GM12878 (cell line): ENCODE results near the gene TECR. TPM values are rescaled to one million over a fixed set of nuclear protein-coding genes. Genes with fewer than 3 reads are reported as not detected.

Experiments used
- ATAC-seq: fragments of 200-7000 bp; cut with Tn5 transposase; 3 replicates; pipeline ENCODE4 v1.9.1; 2020; ENCODE audit warnings: mild to moderate bottlenecking, moderate library complexity
- BruUV-seq: library from RNA; stranded (reverse); fragments of 400-500 nt; replicated peaks from 2 replicates; lab custom pipeline; 2021; lab: Mats Ljungman, UMichigan
- CTCF ChIA-PET: fragments of 300-600 bp; sonication (Branson Sonifier 250); formaldehyde crosslinking; extraction: SDS; loops from one replicate; lab custom pipeline; 2021; ENCODE audit warnings: inconsistent platforms; lab: Yijun Ruan, JAX
- POLR2A ChIA-PET: fragments of 350-600 bp; formaldehyde crosslinking; extraction: SDS; loops from one replicate; lab custom pipeline; 2021; ENCODE audit warnings: inconsistent platforms; lab: Charles Lee
- RAD21 ChIA-PET: fragments of 300-600 bp; sonication (Branson Sonifier 250); formaldehyde crosslinking; loops from one replicate; lab custom pipeline; 2023; ENCODE audit warnings: antibody characterized with exemption; ENCODE audit not compliant: unreplicated experiment; lab: Charles Lee
- SMC1A ChIA-PET: fragments of 300-600 bp; sonication (Branson Sonifier 250); formaldehyde crosslinking; loops from one replicate; lab custom pipeline; 2023; ENCODE audit not compliant: unreplicated experiment, uncharacterized antibody; lab: Charles Lee
- DNase-seq: peaks from one replicate; pipeline ENCODE4 v3.0.0-alpha.2; 2011; ENCODE audit warnings: low read depth, low spot score
- FAIRE-seq: peaks from 3 replicates; lab custom pipeline; 2011; peaks lifted over from hg19 to GRCh38; lab: Jason Lieb, UNC
- H2AFZ ChIP-seq: 2 replicates; pipeline ENCODE4 v1.6.0; 2011; ENCODE audit warnings: low read depth, low read length, control low read depth; ENCODE audit not compliant: control insufficient read depth
- H3K27ac ChIP-seq: 2 replicates; pipeline ENCODE4 v1.5.1; 2011; ENCODE audit warnings: control low read depth; ENCODE audit not compliant: control insufficient read depth, insufficient read depth
- H3K27me3 ChIP-seq, 2 experiments: replicated peaks in 1 of 2; 2 replicates each; pipeline versions ENCODE4 v1.6.0 to v1.6.1; 2011; ENCODE audit warnings: low read length in 1 of 2; ENCODE audit not compliant: control insufficient read depth in 2 of 2, insufficient read depth in 2 of 2
- H3K36me3 ChIP-seq, 2 experiments: 2 replicates each; pipeline ENCODE4 v1.5.1; 2011; ENCODE audit warnings: low read length in 1 of 2; ENCODE audit not compliant: control insufficient read depth in 2 of 2, insufficient read depth in 2 of 2
- H3K4me1 ChIP-seq: 2 replicates; pipeline ENCODE4 v1.6.1; 2011; ENCODE audit warnings: mild to moderate bottlenecking, low read length, moderate library complexity, mixed read lengths; ENCODE audit not compliant: control insufficient read depth, insufficient read depth
- H3K4me2 ChIP-seq: 2 replicates; pipeline ENCODE4 v1.6.0; 2011; ENCODE audit warnings: control low read depth; ENCODE audit not compliant: control insufficient read depth, insufficient read depth
- H3K4me3 ChIP-seq: fragments of 200-600 bp; sonication (generic); 2 replicates; pipeline ENCODE4 v1.5.1; 2016
- H3K79me2 ChIP-seq: 2 replicates; pipeline ENCODE4 v1.6.0; 2011; ENCODE audit warnings: low read length; ENCODE audit not compliant: control insufficient read depth, insufficient read depth
- H3K9ac ChIP-seq: 2 replicates; pipeline ENCODE4 v1.8.0; 2011; ENCODE audit warnings: low read length, control low read depth, mixed read lengths; ENCODE audit not compliant: control insufficient read depth, insufficient read depth
- H3K9me3 ChIP-seq: replicated peaks from 3 replicates; pipeline ENCODE4 v1.5.1; 2011; ENCODE audit warnings: mild to moderate bottlenecking, low read length; ENCODE audit not compliant: control insufficient read depth, insufficient read depth
- H4K20me1 ChIP-seq: 2 replicates; pipeline ENCODE4 v1.6.0; 2011; ENCODE audit not compliant: control insufficient read depth, insufficient read depth
- CBX3 ChIP-seq: fragments of 200-600 bp; sonication (generic); IDR thresholded peaks from 2 replicates; pipeline ENCODE4 v1.6.1; 2016; ENCODE audit warnings: low read depth, borderline replicate concordance
- CHD2 ChIP-seq: IDR thresholded peaks from 2 replicates; pipeline ENCODE4 v1.6.1; 2011; ENCODE audit warnings: low read depth, low read length, improper control_type of control experiment, borderline replicate concordance
- EP300 ChIP-seq, 2 experiments: fragments of 150-350 bp in 1 of 2; IDR thresholded peaks; 2 replicates each; pipeline ENCODE4 v1.6.1; 2011 to 2012; ENCODE audit warnings: low read depth in 2 of 2, low read length in 2 of 2, borderline replicate concordance in 1 of 2, improper control_type of control experiment in 1 of 2, inconsistent platforms in 1 of 2; ENCODE audit not compliant: control insufficient read depth in 1 of 2
- HCFC1 ChIP-seq: fragments of 150-350 bp; IDR thresholded peaks from 2 replicates; pipeline ENCODE4 v1.6.1; 2014; ENCODE audit warnings: low read length
- HDGF ChIP-seq: fragments of 450-650 bp; IDR thresholded peaks from 2 replicates; pipeline ENCODE4 v1.6.1; 2016; ENCODE audit warnings: antibody characterized with exemption
- IKZF1 ChIP-seq: fragments of 450-650 bp; conservative IDR thresholded peaks from 2 replicates; pipeline ENCODE4 v1.6.1; 2017; ENCODE audit warnings: antibody characterized with exemption, mild to moderate bottlenecking
- MLLT1 ChIP-seq: fragments of 450-650 bp; IDR thresholded peaks from 2 replicates; pipeline ENCODE4 v1.6.1; 2016; ENCODE audit warnings: mild to moderate bottlenecking
- MXI1 ChIP-seq: fragments of 150-350 bp; IDR thresholded peaks from 2 replicates; pipeline ENCODE4 v1.6.1; 2011; ENCODE audit warnings: low read depth, mild to moderate bottlenecking, inconsistent platforms, low read length, improper control_type of control experiment
- NR2F1 ChIP-seq: fragments of 450-650 bp; conservative IDR thresholded peaks from 2 replicates; pipeline ENCODE4 v1.6.1; 2017; ENCODE audit warnings: mild to moderate bottlenecking
- SMC3 ChIP-seq: IDR thresholded peaks from 2 replicates; pipeline ENCODE4 v1.6.1; 2011; ENCODE audit warnings: low read length, improper control_type of control experiment, borderline replicate concordance
- ZNF207 ChIP-seq: fragments of 450-650 bp; IDR thresholded peaks from 2 replicates; pipeline ENCODE4 v1.6.1; 2014; ENCODE audit warnings: antibody characterized with exemption, mild to moderate bottlenecking, borderline replicate concordance
- WGBS: methylation state at CpG from one replicate; pipeline ENCODE4 v1.1.6; 2016; ENCODE audit warnings: low lambda C conversion rate; ENCODE audit not compliant: insufficient replicate concordance, insufficient coverage; ENCODE audit errors: missing lambda C conversion rate; 5-methylcytosine and 5-hydroxymethylcytosine counted together
- in situ Hi-C: fragments of 300-500 bp; cut with MboI; formaldehyde crosslinking; loops from 9 replicates; pipeline ENCODE4 v1.14.3; 2018; ENCODE audit warnings: mixed read lengths
- intact Hi-C: fragments of 100-400 bp; cut with micrococcal nuclease; formaldehyde crosslinking; loops from one replicate; pipeline ENCODE4 v1.14.2; 2022; ENCODE audit not compliant: unreplicated experiment
- polyA plus RNA-seq, 11 experiments: library from polyadenylated mRNA; depleted of rRNA in 4 of 11; unstranded in 6 of 11; stranded (reverse) in 5 of 11; fragments of >200 nt; fragmentation: Nextera tagmentation in 4 of 11; fragmentation: Illumina TruSeq in 1 of 11; extraction: Ambion mirVana in 4 of 11; extraction: Trizol in 1 of 11; gene quantifications; 1 replicate in 1 of 11; 2 replicates in 10 of 11; pipeline versions ENCODE4 v1.2.1 to v1.2.3, GENCODE V29; 2011 to 2016; ENCODE audit warnings: inconsistent platforms in 2 of 11, missing spikeins in 2 of 11, low read depth in 1 of 11
- total RNA-seq, 4 experiments: library from RNA; depleted of rRNA in 3 of 4; stranded (reverse); fragments of >200 nt in 3 of 4; fragmentation: Illumina TruSeq in 1 of 4; extraction: Trizol in 1 of 4; gene quantifications; 2 replicates each; pipeline versions ENCODE4 v1.2.1 to v1.2.3, GENCODE V29; 2013 to 2021

Gene TECR
- total and polyA plus RNA-seq, 10 of the 15 experiments (the other 5 are each of a cell fraction or from before 2014, with no cell fraction given): 9.6 to 157 (median 64.2) TPM

GRCh38 chr19:14530005-14530348 lies 583 bp downstream of the TECR start:
- intact Hi-C loops: no loop called here
- SMC1A ChIA-PET: interaction anchor here (1.0 kb wide), 1 partner anchor 27 kb away, joined by 3 read pairs; no protein-coding TSS in a partner anchor
- peak overlapping the region; percentile 79 for H3K4me3 ChIP-seq
- DNase-seq: no peak
- POLR2A ChIA-PET: interaction anchor here (1.3 to 2.1 kb wide), 2 partner anchors 10 to 12 kb away, joined by 3 to 12 read pairs; partner anchors contain the start of gene DNAJB1
- WGBS: 0% methylated on average over 18 of the region's 18 CpGs
- peaks cover 0 to 5% of the 10 kb centered on the region in 2 experiments; a peak in 1 of 4 replicates for H3K36me3 ChIP-seq
- H2AFZ ChIP-seq: peak overlapping the region; percentile 99
- RAD21 ChIA-PET: no interaction called here
- H4K20me1 ChIP-seq: no peaks in the 10 kb centered on the region
- no peak for FAIRE-seq
- TF ChIP-seq HCFC1: 0 out of 2 replicates have a peak, but pooled peaks have one; percentile 11
- TF ChIP-seq ZNF207: no peak
- TF ChIP-seq EP300 (IDR thresholded peaks at IDR 0.05; ENCODE audit: borderline replicate concordance in 1 of 2, control insufficient read depth in 1 of 2, low read depth in 2 of 2, low read length in 2 of 2): no peak
- 0 out of 2 replicates have a peak, but pooled peaks have one; percentile 19 for TF ChIP-seq MXI1
- peak; percentile 44 for TF ChIP-seq IKZF1
- 0 out of 2 replicates have a peak, but pooled peaks have one; percentile 16 for TF ChIP-seq NR2F1
- TF ChIP-seq CHD2: no peak
- no peak for TF ChIP-seq SMC3
- peak; percentile 81; the same call in 1 of the 2 replicates for TF ChIP-seq MLLT1
- no peak for TF ChIP-seq HDGF
- no peak for TF ChIP-seq CBX3
- H3K9ac ChIP-seq: peak overlapping the region; percentile 79
- ATAC-seq: peak; percentile 21
- peak overlapping the region; percentile 80 for H3K27ac ChIP-seq
- CTCF ChIA-PET: interaction anchor here (1.4 kb wide), 1 partner anchor 12 kb away, joined by 5 read pairs; the partner anchor contains the start of gene DNAJB1
- peaks cover 16% of the 10 kb centered on the region for H3K79me2 ChIP-seq
- peaks cover 5% of the 10 kb centered on the region; the same call in 1 of the 2 replicates for H3K4me1 ChIP-seq
- BruUV-seq: no TSS peak
- H3K27me3 ChIP-seq: no peaks in the 10 kb centered on the region
- no peaks in the 10 kb centered on the region for H3K9me3 ChIP-seq
- in situ Hi-C loops: no loop called here
- H3K4me2 ChIP-seq: peak overlapping the region; percentile 66
